Heart right ventricle (tissue), 16 donors: Measurements from ENCODE around the gene NEUROD6. TPM values are rescaled to one million over a fixed set of nuclear protein-coding genes. Genes with fewer than 3 reads are reported as not detected.

ENCODE experiments used
- ATAC-seq, 8 donors: fragments of 200-7000 bp; cut with Tn5 transposase; one replicate each; pipeline ENCODE4 v1.9.1; 2020; ENCODE audit warnings: mild to moderate bottlenecking in 8 of 8, moderate library complexity in 8 of 8, moderate number of reproducible peaks in 1 of 8
- DNase-seq, 2 donors: peaks; one replicate each; pipeline ENCODE4 v3.0.0-alpha.2; 2020
- H3K27ac ChIP-seq, 10 donors: fragments of 200-600 bp; sonication (generic) in 2 of 10; one replicate each; pipeline versions ENCODE4 v1.5.0 to v1.8.0; 2020 to 2022; ENCODE audit warnings: mild to moderate bottlenecking in 3 of 10
- H3K27me3 ChIP-seq, 7 donors: fragments of 200-600 bp; one replicate each; pipeline ENCODE4 v1.8.0; 2021 to 2022; ENCODE audit warnings: mild to moderate bottlenecking in 2 of 7
- H3K36me3 ChIP-seq, 9 donors: fragments of 200-600 bp; sonication (generic) in 1 of 9; one replicate each; pipeline versions ENCODE4 v1.5.0 to v1.8.0; 2020 to 2022; ENCODE audit warnings: mild to moderate bottlenecking in 2 of 9
- H3K4me1 ChIP-seq, 9 donors: fragments of 200-600 bp; sonication (generic) in 1 of 9; one replicate each; pipeline versions ENCODE4 v1.5.0 to v1.8.0; 2020 to 2022; ENCODE audit warnings: mild to moderate bottlenecking in 4 of 9
- H3K4me3 ChIP-seq, 10 donors: fragments of 200-600 bp; sonication (generic) in 2 of 10; one replicate each; pipeline versions ENCODE4 v1.5.0 to v1.8.0; 2020 to 2022; ENCODE audit warnings: mild to moderate bottlenecking in 7 of 10, moderate library complexity in 2 of 10
- H3K9me3 ChIP-seq, 11 donors: fragments of 200-600 bp in 10 of 11; sonication (generic) in 2 of 11; one replicate each; pipeline versions ENCODE4 v1.5.0 to v1.8.0; 2013 to 2022; ENCODE audit warnings: mild to moderate bottlenecking in 2 of 11, control low read depth in 1 of 11, moderate library complexity in 1 of 11
- WGBS, 2 donors: extraction: QIAGEN DNeasy Blood & Tissue Kit; methylation state at CpG; one replicate each; pipeline ENCODE4 v1.1.7; 2013; ENCODE audit warnings: inconsistent platforms in 1 of 2; 5-methylcytosine and 5-hydroxymethylcytosine counted together
- intact Hi-C, 10 donors: fragments of 100-400 bp; cut with DNase I; formaldehyde crosslinking; loops; one replicate each; pipeline versions ENCODE4 v1.11.1 to v1.14.2; 2022
- polyA plus RNA-seq, 2 donors: library from polyadenylated mRNA; stranded (reverse); fragments of 200-250 nt; gene quantifications; one replicate each; pipeline ENCODE4 v1.2.3, GENCODE V29; 2013
- total RNA-seq, 10 donors: library from RNA; stranded (reverse); fragmentation: NEBNext Ultra II Directional in 3 of 10; extraction: Animal tissue kit (Norgen Biotek cat#: 25700) in 3 of 10; gene quantifications; one replicate each; pipeline versions ENCODE4 v1.2.1 to v1.2.4, GENCODE V29; 2021 to 2023
- TF ChIP-seq, protein P1 (sequence below), 9 donors: fragments of 200-600 bp; sonication (generic) in 2 of 9; IDR thresholded peaks; one replicate each; pipeline versions ENCODE4 v1.5.0 to v1.8.0; 2021 to 2022; ENCODE audit warnings: antibody characterized with exemption in 9 of 9, mild to moderate bottlenecking in 5 of 9, moderate library complexity in 1 of 9
- donor health status: Arrhythmogenic right ventricular cardiomyopathy.
- donor health status: ischemic (EF 13 %, LVEDD 7.1; RV severe dilation, severe dysfunction).
- donor health status: healthy with polysubstance abuse.
- donor health status: DM: no; HTN: yes; CAD: no.
- donor health status: DM: no; HTN: no; CAD: no.
- donor health status: ischemic (EF 25% LVEDD 6.9; RV normal size, moderate dysfunction).
- donor health status: ischemic (EF 25% LVEDD 5.7; RV mildly dilated, moderate dysfunction).
- donor health status: healthy.
- donor health status: DM: yes; HTN: yes; CAD: no.
- donor health status: Ischemic cardiomyopathy.
- donor health status: ischemic (EF 35%, LVEDD 5.7; RV mildly dilated, moderate dysfunction).
- donor health status: nonischemic (EF 11% LVEDD 7.7; RV severe dilation, severe dysfunction).
- donor health status: DM: yes; HTN: yes; CAD: no.
- donor health status: PGD.
- donor health status: ischemic (EF 29% LVEDD 5.4; RV normal size, mild dysfunction).
- donor health status: nonischemic (EF 23%, LVEDD 6.1; RV moderate dilation, normal function).

The NEUROD6 gene
- total and polyA plus RNA-seq, 12 donors = not detected

DNA sequence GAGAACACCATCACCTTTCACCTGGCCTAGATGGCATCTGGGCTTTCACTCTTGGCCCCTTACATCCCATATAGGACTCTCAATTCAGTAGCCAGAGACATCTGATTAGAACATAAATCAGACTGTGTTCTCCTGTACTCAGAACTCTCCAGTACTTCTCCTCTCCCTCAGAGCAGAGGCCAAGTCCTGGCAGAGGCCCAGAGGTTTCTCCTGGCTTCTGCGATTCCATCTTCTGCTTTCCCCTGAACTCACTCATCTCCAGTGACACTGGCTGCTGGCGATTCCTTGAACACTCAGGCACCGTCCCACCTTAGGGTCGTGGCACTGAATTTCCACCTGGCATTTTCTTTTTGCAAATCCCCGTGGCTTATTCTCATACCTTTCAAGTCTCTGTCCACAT is 4.9 kb upstream of the NEUROD6 start:
- TF ChIP-seq, protein P1, sequence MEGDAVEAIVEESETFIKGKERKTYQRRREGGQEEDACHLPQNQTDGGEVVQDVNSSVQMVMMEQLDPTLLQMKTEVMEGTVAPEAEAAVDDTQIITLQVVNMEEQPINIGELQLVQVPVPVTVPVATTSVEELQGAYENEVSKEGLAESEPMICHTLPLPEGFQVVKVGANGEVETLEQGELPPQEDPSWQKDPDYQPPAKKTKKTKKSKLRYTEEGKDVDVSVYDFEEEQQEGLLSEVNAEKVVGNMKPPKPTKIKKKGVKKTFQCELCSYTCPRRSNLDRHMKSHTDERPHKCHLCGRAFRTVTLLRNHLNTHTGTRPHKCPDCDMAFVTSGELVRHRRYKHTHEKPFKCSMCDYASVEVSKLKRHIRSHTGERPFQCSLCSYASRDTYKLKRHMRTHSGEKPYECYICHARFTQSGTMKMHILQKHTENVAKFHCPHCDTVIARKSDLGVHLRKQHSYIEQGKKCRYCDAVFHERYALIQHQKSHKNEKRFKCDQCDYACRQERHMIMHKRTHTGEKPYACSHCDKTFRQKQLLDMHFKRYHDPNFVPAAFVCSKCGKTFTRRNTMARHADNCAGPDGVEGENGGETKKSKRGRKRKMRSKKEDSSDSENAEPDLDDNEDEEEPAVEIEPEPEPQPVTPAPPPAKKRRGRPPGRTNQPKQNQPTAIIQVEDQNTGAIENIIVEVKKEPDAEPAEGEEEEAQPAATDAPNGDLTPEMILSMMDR (IDR thresholded peaks at IDR 0.05) = no peak
- Histone ChIP-seq H3K27me3 (peaks cover 0 to 61% (median 36%) of the 10 kb centered on the region in 7 donors), H3K36me3 (no peaks in the 10 kb centered on the region), H3K4me1 (no peaks in the 10 kb centered on the region), H3K9me3 (no peaks in the 10 kb centered on the region), H3K27ac (no peak overlapping the region), H3K4me3 (no peak overlapping the region)
- DNase-seq = no peak
- ATAC-seq = no peak
- WGBS, 2 donors = 76 to 78% methylated on average over 5 of the region's 5 CpGs
- intact Hi-C loops = no loop called here

DNA sequence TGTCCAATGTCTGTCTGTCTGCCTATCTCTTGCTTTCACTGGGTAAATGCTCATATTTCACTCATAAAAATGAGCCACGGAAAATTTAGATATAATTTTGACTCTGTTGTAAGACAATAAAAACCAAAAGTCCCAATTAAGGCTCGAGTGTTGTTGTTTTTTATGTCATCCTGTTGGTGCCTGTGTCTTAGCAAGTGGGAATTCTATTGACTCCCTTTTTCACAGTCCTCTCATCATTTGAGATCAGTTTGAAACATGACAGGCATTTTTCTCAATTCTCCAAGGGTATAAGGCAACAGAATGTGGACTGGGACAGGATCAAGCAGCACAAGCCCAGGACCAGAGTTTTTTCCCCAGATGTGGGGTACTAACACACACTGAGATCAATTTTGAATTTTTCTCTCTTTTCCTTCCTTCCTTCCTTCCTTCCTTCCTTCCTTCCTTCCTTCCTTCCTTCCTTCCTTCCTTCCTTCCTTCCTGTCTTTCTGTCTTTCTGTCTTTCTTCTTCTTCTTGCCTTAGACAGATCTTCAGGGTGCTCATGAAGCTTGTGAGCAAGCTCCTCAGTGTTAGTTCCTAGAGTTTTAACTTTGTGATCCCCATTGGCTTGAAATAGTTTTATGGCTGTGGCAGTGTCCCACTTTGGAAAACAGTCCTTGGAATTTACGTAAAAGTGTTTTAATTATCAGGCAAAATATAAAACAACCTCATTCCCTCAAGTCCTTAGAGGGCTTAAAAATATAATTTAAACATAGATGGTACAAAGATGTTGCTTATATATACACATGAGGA is 3.2 kb upstream of the NEUROD6 start:
- ATAC-seq (no peak), DNase-seq (no peak)
- no peak overlapping the region for H3K4me3 ChIP-seq
- H3K27ac ChIP-seq = no peak overlapping the region
- H3K27me3 ChIP-seq = peaks cover 0 to 78% (median 51%) of the 10 kb centered on the region in 7 donors
- no peaks in the 10 kb centered on the region for H3K9me3 ChIP-seq
- no peaks in the 10 kb centered on the region for H3K4me1 ChIP-seq
- 64 to 69% methylated on average over 3 of the region's 3 CpGs for WGBS, 2 donors
- TF ChIP-seq, protein P1 (IDR thresholded peaks at IDR 0.05) = no peak
- intact Hi-C loops = no loop called here
- H3K36me3 ChIP-seq = no peaks in the 10 kb centered on the region

- Histone ChIP-seq H3K36me3 (no peaks in the 10 kb centered on the region), H3K27ac (no peak overlapping the region), H3K27me3 (peaks cover 6 to 87% (median 63%) of the 10 kb centered on the region in 7 donors), H3K9me3 (no peaks in the 10 kb centered on the region), H3K4me3 (no peak overlapping the region), H3K4me1 (peaks cover 0 to 5% (median 1%) of the 10 kb centered on the region in 9 donors)
- TF ChIP-seq, protein P1 (IDR thresholded peaks at IDR 0.05) = no peak
- intact Hi-C loops = no loop called here
- no peak for DNase-seq
- 37 to 48% methylated on average over 5 of the region's 5 CpGs for WGBS, 2 donors
- no peak for ATAC-seq
Measured at GRCh38 chr7:31341141-31341540, 615 bp upstream of the NEUROD6 start.

DNA sequence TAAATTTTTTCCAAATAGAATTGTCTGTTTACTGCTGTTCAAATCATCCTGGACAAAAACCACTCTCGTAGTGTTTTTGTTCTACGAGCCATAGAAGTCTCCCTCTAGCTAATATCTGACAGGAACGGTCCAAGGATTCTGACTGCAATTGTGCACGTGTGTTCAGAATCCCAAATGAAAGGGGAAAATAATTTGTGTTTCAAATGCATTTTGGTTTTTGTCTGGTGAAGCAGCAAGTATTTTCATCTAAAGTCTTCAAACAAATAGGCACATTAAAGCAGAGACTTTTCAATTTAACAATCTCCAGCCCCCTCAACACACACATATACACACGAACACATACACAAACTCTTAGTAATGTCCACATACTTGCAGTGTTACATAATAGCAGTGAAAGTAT is 475 bp downstream of the NEUROD6 start:
- no peaks in the 10 kb centered on the region for H3K36me3 ChIP-seq
- H3K27ac ChIP-seq = no peak overlapping the region
- ATAC-seq (no peak), DNase-seq (no peak)
- TF ChIP-seq, protein P1 (IDR thresholded peaks at IDR 0.05) = no peak
- intact Hi-C loops = no loop called here
- no peaks in the 10 kb centered on the region for H3K9me3 ChIP-seq
- H3K27me3 ChIP-seq = peaks cover 8 to 87% (median 74%) of the 10 kb centered on the region in 7 donors
- H3K4me3 ChIP-seq = no peak overlapping the region
- 52 to 61% methylated on average over 5 of the region's 5 CpGs for WGBS, 2 donors
- peaks cover 0 to 10% (median 4%) of the 10 kb centered on the region in 9 donors for H3K4me1 ChIP-seq
